Peyer's patch (tissue), 4 donors: ENCODE measurements around the gene TECTA.

ENCODE experiments used
- POLR2A ChIP-seq, 2 donors: fragments of 450-650 bp; IDR thresholded peaks; one replicate each; pipeline ENCODE4 v1.5.1; 2017; ENCODE audit warnings: antibody characterized with exemption in 2 of 2, mild to moderate bottlenecking in 2 of 2, moderate library complexity in 2 of 2
- TF ChIP-seq, protein P1 (sequence below), 6 experiments: fragments of 450-650 bp in 4 of 6; fragments of 200-600 bp in 2 of 6; sonication (generic) in 1 of 6; IDR thresholded peaks; one replicate each; pipeline ENCODE4 v1.5.1; 2017 to 2019; ENCODE audit warnings: antibody characterized with exemption in 6 of 6, mild to moderate bottlenecking in 3 of 6, moderate library complexity in 1 of 6

DNA sequence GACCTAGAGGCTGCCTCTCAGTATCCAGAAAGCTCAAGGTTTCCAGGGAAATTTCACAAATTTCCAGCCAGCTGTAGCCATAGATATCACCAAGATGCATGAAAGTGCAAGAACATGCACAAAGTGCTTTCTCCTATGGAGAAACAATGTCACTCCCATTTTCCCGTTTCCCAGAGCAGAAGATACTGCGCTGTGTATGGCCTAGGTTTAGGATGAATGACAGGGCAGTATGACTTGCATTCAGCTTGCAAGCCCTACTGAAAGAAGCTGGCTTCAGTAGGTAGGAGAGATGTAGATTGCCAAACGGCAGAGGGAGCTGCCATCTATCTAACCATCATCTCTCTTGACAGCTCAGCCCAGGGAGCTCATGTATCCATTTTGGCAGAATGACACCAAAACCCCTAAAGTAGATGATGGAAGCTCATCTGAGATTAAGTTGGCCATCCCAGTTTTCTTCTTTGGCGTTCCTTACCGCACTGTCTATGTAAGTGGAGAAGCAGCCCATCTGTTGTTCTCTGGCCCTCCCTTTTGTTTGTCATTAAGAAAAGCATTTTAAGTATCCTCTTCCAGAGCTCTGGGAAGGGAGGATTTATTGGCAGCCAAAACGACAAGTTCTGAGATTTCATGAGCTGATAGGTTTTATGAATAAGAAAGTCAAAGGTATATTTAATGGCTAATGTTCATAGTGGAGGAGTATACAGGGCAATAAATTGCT, 4.6 kb downstream of the TECTA start:
- TF ChIP-seq, protein P1, sequence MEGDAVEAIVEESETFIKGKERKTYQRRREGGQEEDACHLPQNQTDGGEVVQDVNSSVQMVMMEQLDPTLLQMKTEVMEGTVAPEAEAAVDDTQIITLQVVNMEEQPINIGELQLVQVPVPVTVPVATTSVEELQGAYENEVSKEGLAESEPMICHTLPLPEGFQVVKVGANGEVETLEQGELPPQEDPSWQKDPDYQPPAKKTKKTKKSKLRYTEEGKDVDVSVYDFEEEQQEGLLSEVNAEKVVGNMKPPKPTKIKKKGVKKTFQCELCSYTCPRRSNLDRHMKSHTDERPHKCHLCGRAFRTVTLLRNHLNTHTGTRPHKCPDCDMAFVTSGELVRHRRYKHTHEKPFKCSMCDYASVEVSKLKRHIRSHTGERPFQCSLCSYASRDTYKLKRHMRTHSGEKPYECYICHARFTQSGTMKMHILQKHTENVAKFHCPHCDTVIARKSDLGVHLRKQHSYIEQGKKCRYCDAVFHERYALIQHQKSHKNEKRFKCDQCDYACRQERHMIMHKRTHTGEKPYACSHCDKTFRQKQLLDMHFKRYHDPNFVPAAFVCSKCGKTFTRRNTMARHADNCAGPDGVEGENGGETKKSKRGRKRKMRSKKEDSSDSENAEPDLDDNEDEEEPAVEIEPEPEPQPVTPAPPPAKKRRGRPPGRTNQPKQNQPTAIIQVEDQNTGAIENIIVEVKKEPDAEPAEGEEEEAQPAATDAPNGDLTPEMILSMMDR (IDR thresholded peaks at IDR 0.05), result no peak
- TF ChIP-seq POLR2A (IDR thresholded peaks at IDR 0.05), result no peak
